ENCODE results near the gene ZBTB7C. TPM values are rescaled to one million over a fixed set of nuclear protein-coding genes. Genes with fewer than 3 reads are reported as not detected.

Gene ZBTB7C
- total RNA-seq, 1 donor from 2014 or later = 14.2 TPM

- DNase-seq (ENCODE audit: low spot score) = peak; percentile 49
Measured at GRCh38 chr18:48355276-48356115, 53.7 kb downstream of the ZBTB7C start.

DNA sequence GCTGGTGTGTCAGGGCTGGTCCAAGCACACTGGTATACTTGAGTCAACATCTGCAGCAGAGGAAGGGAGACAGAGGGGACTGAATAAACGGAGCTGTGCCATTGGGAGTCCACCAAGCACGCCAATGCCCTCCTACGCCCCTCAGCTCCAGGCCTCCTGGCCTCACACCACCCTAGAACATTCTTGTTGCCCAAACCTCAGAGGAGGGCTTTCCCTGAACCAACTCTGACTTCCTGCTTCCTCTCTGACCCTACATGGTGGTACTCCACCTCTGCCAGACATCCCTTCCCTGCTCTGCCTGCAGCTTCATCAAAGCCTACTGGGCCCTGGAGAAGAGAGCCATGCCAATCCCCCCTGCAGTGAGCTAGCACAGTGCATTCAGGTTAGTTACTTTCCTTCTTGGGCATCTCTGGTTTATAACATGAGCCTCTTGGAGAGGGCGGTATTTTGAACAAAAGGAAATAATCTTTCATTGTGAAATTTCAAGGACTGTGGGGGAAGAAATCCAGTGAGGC, 54.4 kb downstream of the ZBTB7C start:
- DNase-seq (ENCODE audit: low spot score) = peak; percentile 37

- DNase-seq (ENCODE audit: low spot score) = peak; percentile 55
Measured at GRCh38 chr18:48352051-48352755, 57.0 kb downstream of the ZBTB7C start.

GRCh38 chr18:48351216-48352050, 57.8 kb downstream of the ZBTB7C start:
- DNase-seq (ENCODE audit: low spot score) = peak; percentile 57

DNA sequence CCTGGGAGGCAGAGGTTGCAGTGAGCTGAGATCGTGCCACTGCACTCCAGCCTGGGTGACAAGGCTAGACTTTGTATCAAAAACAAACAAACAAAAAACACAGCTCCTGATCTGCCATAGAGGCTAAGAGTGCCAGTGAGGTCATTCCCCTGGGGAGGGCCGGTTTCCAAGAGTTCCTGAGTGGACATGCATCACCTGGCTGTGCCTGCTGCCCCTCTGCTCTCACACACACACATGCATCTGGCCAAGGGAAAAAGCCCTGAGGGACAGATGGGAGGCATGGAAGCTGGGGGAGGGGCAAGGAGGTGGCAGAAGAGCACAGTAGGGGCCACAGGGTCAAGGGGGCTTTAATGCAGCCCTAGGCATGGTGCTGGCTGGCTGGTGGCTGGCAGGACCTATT, 60.4 kb downstream of the ZBTB7C start:
- DNase-seq (ENCODE audit: low spot score) = peak; percentile 33

GRCh38 chr18:48347756-48348326, 61.3 kb downstream of the ZBTB7C start:
- DNase-seq (ENCODE audit: low spot score) = peak; percentile 60

GRCh38 chr18:48345596-48345995, 63.6 kb downstream of the ZBTB7C start:
- DNase-seq (ENCODE audit: low spot score) = peak; percentile 81

- no peak for DNase-seq (ENCODE audit: low spot score)
Measured at GRCh38 chr18:48342581-48342980, 66.6 kb downstream of the ZBTB7C start.

DNA sequence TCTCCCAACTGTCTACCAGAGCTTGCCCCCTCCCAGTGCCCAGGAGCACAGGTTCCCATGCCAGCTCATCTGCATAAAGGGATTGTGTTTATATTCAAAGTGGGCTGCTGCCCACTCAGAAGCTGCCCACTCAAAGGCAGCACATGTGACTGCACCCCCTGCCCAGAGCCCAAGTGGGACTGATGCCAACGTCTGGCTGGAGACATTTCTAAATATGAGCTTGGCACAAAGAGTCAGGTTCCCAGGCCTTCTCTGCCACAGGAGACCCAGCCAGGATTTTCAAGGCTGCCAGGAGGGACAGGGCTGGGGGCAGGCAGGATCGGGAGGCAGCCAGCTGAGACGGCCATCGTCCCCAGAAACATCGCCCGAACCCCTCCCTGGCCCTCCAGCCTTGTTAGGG, 67.1 kb downstream of the ZBTB7C start:
- DNase-seq (ENCODE audit: low spot score) = no peak

DNA sequence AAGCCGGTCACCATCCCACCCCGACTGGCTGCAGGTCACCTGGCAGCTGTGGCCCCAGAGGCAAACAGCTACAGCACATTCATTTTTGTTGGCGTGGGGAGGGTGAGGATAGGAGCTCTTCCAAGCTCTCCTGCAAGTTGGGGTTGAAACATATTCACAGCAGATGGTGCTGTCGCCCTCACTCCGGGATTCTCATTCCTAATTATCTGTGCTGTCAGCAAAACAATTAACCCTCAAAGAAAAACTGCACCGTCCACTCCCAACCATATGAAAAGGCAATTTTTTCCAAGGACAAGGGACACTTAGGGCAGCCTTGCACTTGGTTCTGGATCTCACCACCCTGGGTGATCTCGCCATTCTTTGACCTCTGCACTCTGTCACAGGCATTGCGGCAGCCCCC, 68.6 kb downstream of the ZBTB7C start:
- no peak for DNase-seq (ENCODE audit: low spot score)

- DNase-seq (ENCODE audit: low spot score) = no peak
Measured at GRCh38 chr18:48339692-48340091, 69.5 kb downstream of the ZBTB7C start.

DNA sequence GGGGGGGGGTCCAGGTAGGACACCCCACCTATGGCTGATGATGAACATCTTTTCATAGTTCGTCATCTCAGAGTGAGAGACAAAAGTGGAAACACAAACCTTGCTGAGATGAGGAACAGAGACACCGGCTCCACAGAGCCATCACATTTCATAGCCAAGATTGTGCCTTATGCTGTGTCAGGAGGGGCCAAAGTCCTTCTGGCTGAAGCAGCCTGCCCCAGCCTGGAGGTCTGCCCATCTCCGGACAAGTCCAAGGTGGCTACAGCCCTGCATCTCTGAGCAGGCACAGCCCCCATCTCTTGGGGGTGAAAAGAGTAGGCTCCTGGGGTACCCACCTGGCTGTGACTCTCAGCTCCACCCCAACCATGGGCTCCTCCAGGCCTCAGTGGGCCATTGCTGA, 70.3 kb downstream of the ZBTB7C start:
- no peak for DNase-seq (ENCODE audit: low spot score)

GRCh38 chr18:48337053-48337452, 72.1 kb downstream of the ZBTB7C start:
- DNase-seq (ENCODE audit: low spot score) = no peak

- no peak for DNase-seq (ENCODE audit: low spot score)
Measured at GRCh38 chr18:48336332-48336731, 72.9 kb downstream of the ZBTB7C start.

DNA sequence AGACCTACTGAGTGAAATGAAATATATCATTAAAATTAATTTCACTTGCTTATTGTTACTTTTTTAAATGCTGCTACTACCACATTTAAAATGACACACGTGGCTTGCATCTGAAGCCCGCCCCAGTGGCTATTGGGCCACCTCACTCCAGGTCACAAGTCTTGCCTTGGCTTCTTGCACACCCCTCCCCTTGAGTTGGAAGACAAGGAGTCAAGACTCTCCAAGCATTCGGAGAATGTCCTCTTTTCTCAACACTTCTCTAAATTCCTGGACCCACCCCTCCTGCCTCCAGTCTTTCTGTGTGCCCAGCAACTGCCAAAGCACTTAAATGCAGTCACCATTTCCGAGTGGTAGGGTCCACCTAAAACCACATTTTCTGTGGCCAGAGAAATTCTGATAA, 73.4 kb downstream of the ZBTB7C start:
- DNase-seq (ENCODE audit: low spot score) = no peak

- DNase-seq (ENCODE audit: low spot score) = no peak
Measured at GRCh38 chr18:48334845-48335244, 74.3 kb downstream of the ZBTB7C start.

DNA sequence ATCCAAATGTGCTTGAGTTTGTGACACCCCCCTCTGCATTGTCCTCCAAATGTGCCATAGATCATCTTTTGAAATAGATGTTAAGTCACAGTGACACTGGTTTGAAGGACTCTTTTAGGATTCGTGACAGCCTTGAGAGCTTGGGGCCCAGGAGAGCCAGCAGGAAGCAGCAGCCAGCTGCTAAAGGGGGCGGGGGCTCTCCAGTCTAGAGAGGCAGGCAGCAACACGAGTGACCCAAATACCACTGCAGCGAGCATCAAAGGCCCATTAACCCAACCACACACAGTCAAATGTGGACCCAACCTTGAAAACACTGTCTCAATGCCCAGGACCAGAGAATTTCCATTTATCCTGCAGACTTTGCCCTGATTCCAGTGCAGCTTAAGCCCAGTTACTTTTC, 75.6 kb downstream of the ZBTB7C start:
- no peak for DNase-seq (ENCODE audit: low spot score)

- no peak for DNase-seq (ENCODE audit: low spot score)
Measured at GRCh38 chr18:48330016-48330991, 78.9 kb downstream of the ZBTB7C start.

- DNase-seq (ENCODE audit: low spot score) = no peak
Measured at GRCh38 chr18:48328473-48329210, 80.5 kb downstream of the ZBTB7C start.
